Activated T-cell treated with anti-CD3 and anti-CD28 coated beads, Interleukin-2, amount 50 U/mL, for 1 hour (primary cell): Measurements from ENCODE around the gene GLIS1.

ENCODE experiments used
- DNase-seq: peaks from one replicate; pipeline ENCODE4 v3.0.0-alpha.2; 2020

Gene GLIS1

GRCh38 chr1:53517821-53518352 lies 221.1 kb downstream of the GLIS1 start:
- no peak for DNase-seq

DNA sequence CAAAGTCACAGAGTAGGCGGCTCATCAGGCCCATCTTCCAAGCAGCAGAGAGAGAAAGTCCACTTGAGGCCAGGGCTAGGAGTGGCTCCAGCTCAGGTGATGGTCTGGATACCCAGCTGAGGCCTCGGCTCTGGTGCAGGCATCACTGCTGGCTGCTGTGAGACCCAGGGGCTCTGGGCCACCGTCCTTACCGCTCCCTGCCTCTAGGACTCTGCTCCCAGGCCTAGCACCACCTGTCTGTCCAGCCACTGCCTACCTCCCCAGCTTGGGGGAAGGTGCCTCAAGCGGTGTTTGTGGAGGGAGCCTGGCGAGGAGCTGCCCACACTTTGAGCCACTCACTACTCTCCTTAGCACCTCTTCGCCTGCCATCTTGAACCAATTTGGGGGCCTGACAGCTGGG lies 221.9 kb downstream of the GLIS1 start:
- DNase-seq: no peak

DNA sequence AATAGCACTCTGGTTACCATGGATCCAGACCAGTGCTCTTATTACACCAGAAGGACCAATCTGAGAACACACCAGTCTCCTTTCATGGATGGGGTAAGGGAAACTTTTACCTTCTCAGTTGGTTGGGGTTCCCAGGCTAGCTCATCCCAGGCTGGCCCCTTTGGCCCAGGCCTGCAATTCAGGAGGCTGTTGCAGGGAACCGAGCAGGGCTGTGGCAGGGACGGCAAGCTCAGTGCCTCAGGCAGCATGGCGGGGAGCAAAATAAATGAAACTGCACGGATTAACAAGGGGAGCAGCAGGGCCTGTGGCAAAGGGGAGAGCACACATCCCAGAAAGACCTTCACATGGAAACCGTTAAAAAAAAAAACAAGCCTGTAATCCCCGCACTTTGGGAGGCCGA lies 222.8 kb downstream of the GLIS1 start:
- no peak for DNase-seq

GRCh38 chr1:53514436-53514835 lies 224.5 kb downstream of the GLIS1 start:
- DNase-seq: no peak

DNA sequence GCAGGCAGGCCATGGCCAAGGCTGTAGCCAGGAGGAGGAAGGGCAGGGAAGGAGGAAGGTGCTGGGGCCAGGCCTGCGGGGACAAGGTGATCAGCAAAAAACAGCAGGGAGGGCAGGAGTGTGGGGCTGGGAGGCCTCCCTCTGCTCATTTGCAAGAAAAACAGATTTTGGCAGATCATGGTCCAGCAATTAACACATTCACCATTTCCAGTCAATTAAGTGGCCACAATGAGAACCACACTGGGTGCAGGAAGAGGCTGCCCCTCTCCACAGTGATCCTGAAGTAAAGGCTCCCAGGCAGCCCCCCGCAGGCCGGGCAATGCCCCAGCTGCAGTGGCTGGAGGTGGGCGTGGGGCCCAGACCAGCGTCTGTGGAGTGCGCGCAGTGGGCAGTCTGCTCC lies 225.1 kb downstream of the GLIS1 start:
- no peak for DNase-seq

- DNase-seq: no peak
Observed at GRCh38 chr1:53512807-53513755, 225.9 kb downstream of the GLIS1 start.

GRCh38 chr1:53511933-53512806 lies 226.8 kb downstream of the GLIS1 start:
- no peak for DNase-seq

- DNase-seq: no peak
Observed at GRCh38 chr1:53511323-53511932, 227.5 kb downstream of the GLIS1 start.

DNA sequence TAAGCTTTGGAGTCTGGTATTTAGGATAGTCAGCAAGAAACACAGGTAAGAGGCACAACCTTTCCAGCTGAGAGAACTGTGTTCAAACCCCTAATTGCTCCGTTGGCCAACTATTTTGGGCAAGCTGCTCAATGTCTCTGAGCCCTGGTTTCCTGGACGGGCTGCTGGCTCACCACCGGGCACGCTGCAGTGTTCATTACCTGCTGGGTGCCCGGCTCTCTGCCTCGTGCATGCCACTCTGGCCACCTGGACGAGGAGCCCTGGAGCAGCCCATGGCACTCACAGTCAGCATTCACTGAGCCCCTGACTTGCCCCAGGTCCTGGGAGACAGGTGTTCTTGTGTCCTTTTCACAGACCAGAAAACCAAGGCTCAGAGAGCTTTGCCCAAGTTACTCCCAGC lies 228.7 kb downstream of the GLIS1 start:
- DNase-seq: no peak

- DNase-seq: no peak
Observed at GRCh38 chr1:53509775-53510174, 229.2 kb downstream of the GLIS1 start.

DNA sequence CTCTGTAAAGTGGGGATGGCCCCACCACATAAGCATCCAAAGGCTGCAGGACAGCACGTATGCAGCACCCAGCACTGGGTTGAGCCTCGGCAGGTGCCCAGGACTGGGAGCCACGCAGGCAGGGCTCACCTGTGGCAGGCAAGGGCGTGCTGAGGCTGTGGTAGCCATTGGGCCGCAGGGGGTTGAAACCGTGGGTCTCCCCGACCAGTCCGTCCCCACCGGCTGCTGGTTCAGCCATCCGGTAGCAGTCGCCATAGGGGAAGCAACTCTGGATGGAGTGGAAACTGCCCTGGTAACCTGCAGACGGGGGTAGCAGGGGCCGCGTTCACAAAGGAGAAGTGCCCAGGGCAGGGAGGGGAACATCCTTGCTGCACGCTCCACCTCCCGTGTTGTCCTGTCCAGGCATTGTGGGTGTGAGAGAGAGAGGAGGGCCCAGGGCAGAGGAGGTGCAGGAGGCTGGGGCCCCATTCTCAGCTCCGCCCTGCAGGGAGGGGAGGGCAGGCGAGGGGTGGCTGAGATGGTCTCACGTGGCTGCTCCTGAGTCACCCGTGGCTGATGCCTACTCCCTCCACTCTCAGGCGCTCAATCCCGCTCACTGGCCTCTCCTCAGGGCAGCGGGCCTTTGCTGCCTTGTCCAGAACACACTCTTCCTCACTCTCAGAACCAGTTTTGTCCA lies 229.8 kb downstream of the GLIS1 start:
- DNase-seq: no peak

DNA sequence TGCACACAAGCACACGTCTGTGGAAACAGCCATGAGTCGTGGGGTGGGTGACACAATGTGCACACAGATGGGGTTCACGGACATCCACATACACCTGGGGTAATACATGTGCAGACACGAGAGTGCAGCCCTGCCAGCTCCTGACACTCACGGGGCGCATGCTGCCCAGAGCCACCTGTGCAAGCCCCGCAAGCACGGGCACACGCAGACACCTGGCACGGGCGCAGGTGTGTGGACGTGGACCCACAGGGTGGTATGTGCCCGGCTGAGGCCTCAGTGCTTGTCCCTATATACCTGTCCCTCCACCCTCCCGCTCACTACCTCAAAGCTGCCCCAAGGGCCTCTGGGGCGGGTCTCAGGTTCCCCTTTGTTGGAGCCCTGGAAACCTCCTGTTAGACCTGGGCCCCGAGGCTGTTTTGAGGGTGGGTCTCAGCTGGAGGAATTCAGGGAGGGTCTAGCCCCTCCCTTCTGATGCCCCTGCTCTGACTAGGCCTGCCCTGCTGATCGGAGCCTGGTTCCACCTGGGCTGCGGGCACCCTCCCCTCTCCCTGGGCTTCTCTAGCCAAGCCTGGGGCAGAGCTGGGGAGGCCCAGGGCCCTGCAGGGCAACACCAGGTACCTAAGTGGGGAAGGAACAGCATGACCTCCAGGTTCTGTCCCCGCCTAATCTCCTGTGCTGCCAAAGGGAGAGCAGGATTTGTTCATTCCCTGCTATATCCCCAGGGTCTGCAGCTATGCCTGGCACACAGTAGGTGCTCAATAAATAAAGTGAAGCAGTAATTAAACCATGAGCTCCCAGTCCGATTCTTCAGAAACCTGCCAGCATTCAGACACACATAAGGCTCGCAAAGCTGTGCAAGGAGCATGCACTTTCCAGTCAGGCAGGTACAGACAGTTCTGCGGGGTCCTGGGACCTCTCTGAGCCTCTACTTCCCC lies 230.6 kb downstream of the GLIS1 start:
- DNase-seq: no peak

GRCh38 chr1:53507116-53507820 lies 231.7 kb downstream of the GLIS1 start:
- no peak for DNase-seq

DNA sequence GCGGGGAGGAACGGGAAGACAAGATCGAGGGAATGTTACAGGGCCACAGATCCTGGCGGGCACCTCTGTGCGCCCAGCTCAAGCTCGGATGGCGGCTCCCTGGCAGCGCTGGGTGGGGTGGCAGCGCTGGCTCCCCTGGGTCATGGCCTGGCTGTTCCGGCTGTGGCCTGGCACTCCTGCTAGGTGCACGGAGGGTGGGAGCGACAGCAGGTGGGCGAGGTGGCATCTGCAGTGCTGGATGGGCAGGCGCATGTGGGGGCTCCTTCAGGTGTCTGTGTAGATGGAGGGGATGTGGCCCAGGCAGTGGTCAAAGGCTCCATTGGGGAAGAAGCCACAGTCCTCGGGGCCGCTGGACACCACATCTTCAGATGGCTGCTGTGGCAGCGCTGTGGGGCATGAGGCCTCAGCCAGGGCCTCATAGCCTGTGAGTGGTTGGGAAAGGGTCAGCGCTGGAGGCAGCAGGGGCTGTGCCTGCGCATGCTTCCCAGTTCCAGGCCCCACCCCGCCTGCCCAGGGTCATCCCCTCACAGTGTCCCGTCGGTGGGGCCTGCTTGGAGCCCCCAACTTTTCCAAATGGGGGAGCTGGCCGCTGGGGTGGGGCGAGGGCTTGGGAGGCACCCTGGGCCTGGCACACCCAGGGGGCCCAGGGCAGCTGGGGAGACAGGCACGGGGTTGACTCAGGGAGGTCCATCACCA lies 232.5 kb downstream of the GLIS1 start:
- no peak for DNase-seq

- DNase-seq: no peak
Observed at GRCh38 chr1:53505891-53506290, 233.1 kb downstream of the GLIS1 start.

- DNase-seq: no peak
Observed at GRCh38 chr1:53505401-53505800, 233.6 kb downstream of the GLIS1 start.

GRCh38 chr1:53504901-53505300 lies 234.1 kb downstream of the GLIS1 start:
- DNase-seq: no peak

DNA sequence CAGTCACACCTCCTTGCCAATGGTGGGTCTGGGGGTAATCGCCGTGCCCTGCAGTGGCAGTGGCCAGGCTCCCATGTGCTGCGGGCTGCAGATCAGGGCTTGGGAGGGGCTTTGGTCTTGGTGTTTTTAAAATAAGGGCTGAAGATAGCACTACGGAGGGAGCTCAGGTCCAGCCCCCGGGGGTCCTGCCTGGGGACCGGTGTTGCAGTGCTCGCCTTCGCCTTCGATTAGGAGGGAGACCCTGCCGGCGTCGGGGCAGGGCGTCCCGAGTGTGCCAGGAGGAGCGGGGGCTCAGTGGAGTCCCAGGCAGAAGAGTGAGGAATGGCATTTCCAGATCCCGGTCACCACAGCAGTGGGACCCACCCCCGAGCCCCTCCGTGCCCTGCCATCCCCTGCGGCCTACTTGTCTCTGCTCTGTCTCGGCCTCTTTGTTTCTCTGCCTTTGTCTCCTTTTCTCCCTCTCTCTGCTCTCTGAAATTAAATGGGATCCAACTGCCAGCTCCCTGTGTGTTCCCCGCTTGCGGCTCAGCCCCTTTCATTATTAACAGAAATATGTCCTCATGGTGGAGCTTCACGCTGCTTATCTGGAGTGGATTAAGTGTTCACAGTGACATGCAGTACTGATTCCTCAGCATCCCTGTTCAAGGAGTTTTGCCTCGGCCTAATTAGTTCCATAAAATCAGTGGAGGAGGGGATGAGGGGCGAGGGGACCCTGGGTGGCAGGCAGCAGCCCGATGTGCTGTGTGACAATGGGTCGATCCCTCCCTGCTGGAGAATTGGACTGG lies 235.3 kb downstream of the GLIS1 start:
- no peak for DNase-seq
